Fibroblast of skin of abdomen (primary cell): ENCODE results near the gene ST8SIA2. TPM values are rescaled to one million over a fixed set of nuclear protein-coding genes. Genes with fewer than 3 reads are reported as not detected.

ENCODE experiments used
- DNase-seq: peaks from one replicate; pipeline ENCODE4 v3.0.0-alpha.2; 2013
- polyA plus RNA-seq, 2 experiments: library from polyadenylated mRNA; unstranded; fragments of 120-200 nt; gene quantifications; one replicate each; pipeline ENCODE4 v1.2.1, GENCODE V29; 2013; ENCODE audit not compliant: insufficient read length in 2 of 2

The ST8SIA2 gene
- 9.0 TPM for polyA plus RNA-seq (2013, experiment 1 of 2; ENCODE audit: insufficient read length)
- polyA plus RNA-seq (2013, experiment 2 of 2; ENCODE audit: insufficient read length), result 8.3 TPM

GRCh38 chr15:92393071-92393979 lies at the start of gene ST8SIA2:
ST8SIA2 (plus strand) TSS chr15:92393881; CDS start chr15:92394065, 184 bp downstream.
- DNase-seq, result peak; percentile 55

DNA sequence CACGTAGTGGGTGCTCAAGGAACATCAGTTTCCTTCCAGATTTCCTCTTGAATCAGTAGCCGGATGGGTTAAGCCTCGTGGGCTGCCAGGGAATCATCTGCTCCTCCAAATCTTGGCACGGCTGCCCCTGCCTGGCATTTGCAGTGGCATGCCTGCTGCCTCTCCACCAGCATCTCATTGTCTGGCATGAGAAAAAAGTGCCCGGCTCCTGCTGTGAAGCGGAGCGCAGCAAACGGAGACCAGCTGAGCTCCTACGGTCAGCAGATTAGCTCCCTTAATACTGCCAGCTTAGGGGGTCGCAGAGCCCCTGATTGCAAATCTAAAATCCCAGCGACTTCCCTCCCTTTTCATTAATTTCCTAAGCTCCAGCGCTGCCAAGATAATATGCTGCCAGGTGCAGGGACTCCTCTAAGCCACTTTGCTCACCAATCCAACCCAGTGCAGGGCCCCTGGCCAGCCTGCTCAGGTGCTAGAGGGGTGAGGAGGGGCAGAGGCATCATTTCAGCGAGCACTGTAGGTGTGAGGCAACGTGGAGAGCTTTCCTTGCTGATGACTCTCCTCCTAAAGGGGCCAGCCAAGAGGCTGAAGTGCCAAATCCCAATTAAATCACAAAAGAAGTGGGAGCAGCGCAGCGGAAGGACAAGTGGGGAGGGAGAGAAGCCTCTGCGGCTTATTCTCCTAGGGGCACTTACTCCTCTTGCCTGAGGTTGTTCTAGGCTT lies 49.6 kb upstream of the ST8SIA2 start:
- no peak for DNase-seq

GRCh38 chr15:92346063-92346462 lies 47.6 kb upstream of the ST8SIA2 start:
- no peak for DNase-seq

DNA sequence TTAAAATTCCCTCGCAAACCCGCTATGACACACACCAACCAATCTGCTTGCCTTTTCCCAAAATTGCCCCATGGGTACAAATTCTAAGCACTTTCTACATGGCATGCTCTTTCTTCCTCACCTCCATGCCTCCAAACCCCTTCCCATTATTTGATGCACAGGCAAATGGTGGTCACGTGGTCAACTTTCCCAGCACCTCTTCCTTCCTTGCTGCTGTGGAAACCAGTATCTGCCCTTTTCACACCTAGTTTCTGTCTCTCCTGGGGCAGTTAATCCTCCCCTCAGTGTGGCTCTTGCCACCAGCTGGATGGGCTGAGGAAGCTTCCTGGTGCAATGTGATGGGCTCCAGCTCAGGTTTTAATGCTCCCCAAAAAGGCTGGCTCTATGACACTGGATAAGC lies 38.4 kb upstream of the ST8SIA2 start:
- no peak for DNase-seq

DNA sequence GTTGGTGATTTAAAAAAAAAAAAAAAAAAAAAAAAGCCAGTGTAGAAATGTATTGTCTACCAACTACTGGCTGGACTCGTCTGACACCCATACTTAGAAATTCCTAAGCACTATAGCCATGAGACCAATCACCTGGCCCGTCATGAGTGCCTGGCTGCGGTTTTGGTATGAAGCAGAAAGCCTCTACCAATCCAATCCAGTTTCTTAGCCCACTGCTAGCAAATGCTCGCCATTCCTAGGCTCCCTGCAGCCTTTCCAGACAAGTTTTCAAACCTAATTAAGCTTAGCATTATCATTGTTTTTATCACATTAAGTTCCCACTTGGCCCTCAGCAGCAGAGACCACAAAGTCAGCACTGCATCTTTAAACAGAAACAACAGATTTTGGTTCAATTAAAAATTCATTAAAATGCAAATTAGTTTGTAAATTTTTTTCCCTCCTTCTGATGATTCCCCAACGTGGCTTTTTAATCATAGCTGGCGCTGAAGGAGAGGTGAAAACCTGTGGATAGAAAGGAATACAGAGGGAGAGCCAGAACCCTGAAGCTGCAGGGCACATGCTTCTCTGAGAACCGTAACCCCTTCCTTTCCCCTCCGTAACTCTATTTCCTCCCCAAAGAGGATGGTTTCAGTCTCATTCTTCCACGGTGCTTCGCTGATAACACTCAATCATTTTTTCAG lies 32.2 kb upstream of the ST8SIA2 start:
- no peak for DNase-seq

DNA sequence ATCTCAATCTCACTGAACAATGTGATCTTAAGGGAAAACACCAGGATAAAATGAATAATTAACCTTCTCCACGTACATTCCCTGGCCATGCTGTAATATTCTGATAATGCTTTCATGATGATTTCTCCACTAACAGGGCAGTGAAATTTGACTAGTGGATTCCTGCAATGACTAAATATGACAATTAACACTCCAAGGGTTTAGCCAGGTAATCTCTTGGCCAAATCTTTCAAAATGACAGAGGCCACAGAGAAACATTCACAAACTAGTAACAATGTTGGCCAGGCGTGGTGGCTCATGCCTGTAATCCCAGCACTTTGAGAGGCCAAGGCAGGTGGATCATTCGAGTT lies 31.7 kb upstream of the ST8SIA2 start:
- DNase-seq, result no peak

DNA sequence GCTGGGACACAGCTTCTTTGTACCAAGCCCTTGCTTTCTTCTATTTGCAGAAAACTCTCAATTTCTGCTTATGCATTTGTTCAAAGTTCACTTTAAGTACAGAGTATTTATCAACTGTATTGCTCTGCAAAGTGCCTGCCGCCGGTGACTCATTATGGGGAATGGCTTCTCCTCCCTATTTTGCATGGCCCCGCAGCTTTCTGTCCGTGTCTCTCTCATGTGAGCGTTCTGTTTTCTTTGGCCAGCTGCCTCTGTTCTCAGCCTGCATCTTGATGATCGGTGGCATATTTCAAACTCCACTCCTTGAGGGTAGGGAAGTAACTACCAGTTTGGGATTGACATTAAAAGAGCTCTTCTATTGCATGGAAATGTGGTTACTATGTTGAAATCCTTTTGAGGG lies 28.6 kb upstream of the ST8SIA2 start:
- DNase-seq, result peak; percentile 48

DNA sequence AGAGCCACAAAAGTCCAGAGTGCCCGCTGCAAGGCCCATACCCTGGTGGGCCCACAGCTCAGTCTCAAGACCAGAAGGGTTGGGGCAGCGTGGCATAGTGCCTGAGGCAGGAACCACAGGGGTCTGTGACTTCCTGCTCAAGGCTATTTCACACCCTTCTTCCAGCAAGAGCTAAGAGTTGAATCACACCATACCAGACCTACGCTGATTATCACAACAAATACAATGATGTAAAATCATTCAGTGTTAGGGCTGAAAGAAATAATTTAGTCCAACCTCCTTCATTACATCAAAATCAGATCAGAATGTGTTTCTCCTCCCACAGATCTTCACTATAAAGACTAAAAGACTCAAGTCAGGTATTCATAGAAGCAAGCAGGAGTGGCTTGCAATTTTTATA lies 27.8 kb upstream of the ST8SIA2 start:
- no peak for DNase-seq

DNA sequence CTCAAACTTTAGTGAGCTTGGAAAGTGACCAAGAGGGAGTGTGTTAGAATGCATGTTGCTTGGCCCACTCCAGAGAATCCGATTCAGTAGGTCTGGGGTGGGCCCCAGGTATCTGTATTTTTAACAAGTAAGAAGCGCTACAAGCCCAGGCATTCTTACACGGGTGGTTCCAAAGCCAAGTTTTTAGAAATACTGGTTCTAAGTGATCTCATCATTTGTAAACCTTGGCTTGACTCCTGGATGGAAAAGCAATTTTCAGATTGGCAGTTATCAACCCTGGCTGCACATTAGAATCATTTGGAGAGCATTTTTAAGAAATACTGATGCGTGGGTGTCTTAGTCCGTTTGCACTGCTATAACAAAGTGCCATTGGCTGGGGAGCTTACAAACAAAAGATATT lies 27.3 kb upstream of the ST8SIA2 start:
- DNase-seq, result no peak

DNA sequence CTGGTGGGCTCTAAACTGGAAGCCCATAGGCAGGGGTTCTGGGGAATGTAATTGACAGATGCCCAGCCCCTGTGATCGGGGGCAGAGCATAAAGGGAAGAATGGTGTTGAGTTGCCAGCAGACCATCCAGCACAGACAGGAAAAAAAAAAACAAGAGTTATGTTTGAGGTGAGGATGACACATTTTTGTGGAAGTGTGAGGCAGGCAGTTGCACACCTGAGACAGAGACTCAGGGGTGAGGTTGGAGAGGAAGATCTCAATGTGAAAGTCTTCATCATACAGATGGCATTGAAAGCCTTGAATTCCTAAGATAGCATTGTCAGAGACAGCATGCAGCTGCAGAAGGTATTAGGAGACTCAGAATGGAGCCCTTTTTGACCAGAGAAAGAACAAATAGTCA lies 18.6 kb upstream of the ST8SIA2 start:
- DNase-seq, result no peak

- no peak for DNase-seq
Measured at GRCh38 chr15:92376109-92376508, 17.6 kb upstream of the ST8SIA2 start.

DNA sequence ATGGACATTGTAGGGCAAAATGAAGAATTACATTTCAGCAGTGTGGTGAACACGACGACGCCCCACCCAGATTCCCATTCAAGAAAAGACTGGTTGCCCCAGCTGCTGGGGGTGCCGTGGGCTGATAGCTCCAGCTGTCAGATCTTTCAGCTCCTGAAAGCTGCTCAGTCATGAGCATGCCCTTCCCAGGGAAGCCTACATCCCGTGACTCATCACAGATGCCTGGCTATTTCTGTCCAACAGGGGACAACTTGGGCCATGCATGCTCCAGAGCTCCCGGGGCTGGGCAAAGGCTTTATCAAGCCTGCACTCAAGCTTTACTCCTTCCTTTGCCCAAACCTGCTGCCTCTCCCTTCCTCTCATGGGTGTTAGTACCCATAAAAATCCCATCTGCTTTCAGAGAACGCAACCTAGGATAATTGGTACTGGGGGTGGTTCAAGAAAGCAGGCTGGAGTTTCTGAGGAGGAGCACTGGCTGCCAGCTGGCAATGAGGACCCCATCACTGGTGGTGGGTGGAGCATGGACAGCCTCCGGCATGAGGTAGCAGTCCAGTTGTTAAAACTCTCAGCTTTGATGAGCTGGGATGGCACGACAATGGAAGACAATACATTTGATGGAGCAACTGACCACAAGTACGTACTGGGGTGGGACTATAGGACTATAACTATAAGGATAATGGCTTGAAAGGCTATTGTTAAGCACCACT lies 16.4 kb upstream of the ST8SIA2 start:
- peak; percentile 55 for DNase-seq

- DNase-seq, result peak; percentile 10
Measured at GRCh38 chr15:92383519-92384324, 10.0 kb upstream of the ST8SIA2 start.

GRCh38 chr15:92384381-92384780 lies 9.3 kb upstream of the ST8SIA2 start:
- no peak for DNase-seq

DNA sequence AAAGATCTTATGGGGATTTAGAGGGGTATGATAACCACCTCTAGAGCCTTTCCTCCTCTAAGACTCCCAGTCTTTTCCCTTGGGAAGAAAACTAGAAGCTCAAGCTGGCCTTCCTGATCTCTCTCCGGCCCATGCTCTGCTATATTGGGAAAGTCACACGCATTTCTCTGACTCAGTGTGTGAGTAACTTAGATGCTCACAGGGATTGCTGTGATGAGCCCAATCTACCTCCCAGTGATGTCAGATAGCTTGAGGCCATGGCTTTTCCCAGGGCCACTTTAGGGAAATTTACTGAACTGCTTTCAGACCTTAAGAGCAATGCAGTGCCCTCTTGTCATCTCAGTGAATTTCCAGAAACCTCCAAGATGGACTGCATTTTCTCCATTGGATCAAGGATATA lies 8.6 kb upstream of the ST8SIA2 start:
- peak; percentile 39 for DNase-seq

- DNase-seq, result peak; percentile 52
Measured at GRCh38 chr15:92391640-92392039, 2.0 kb upstream of the ST8SIA2 start.

DNA sequence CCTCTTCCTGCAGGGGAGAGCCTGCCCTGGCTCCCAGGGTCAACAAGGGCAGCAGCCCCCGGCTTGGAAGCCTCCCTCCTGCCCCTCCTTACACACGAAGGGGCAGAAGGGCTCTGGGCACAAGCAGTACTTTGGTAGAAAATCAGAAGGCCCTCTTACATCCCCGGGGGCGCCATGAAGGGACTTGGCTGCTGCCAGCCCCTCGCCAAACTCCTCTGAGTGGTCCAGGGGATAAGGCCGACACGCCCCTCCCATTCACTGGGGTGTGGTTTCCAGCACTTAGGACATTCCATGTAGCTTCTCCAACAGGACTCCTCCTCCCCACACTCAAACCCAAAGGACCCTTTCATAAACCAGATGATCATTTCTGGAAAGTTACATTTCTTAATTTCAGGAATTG lies 1.2 kb upstream of the ST8SIA2 start:
- DNase-seq, result no peak

- DNase-seq, result no peak
Measured at GRCh38 chr15:92393980-92394308, 263 bp downstream of the ST8SIA2 start.

- peak; percentile 26 for DNase-seq
Measured at GRCh38 chr15:92394309-92395097, 822 bp downstream of the ST8SIA2 start.

DNA sequence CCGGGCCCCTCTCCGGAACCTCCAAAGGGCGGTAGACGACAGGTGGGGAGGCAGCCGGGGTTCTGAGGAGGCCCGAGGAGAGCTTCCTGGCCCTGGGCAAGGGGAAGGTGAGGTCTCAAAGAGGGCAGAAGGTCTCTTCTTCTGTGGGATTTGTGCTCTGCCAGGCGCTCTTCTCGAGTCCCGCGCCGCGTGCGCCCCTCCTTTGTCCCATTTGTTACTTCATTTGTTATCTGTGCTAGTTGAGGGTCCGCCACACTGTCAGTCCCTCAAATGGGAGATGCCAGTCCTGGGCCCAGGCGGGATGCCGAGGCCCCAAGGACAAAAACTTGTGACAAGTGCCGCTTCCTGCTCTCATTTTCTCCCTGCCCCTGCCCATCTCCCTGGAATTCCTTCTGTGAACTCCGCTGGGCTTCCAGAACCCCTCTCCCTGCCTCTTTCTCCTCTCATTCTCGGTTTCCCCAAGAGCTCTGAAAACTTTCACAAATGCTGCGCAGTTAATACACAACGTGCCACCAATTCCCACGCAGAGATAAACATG lies 1.5 kb downstream of the ST8SIA2 start:
- no peak for DNase-seq
